Measurements from ENCODE around the gene BDH1. TPM values are rescaled to one million over a fixed set of nuclear protein-coding genes. Genes with fewer than 3 reads are reported as not detected.

Gene BDH1
- total RNA-seq, 1 donor from 2014 or later = 133 TPM

GRCh38 chr3:197460639-197461038 is 95.1 kb downstream of the BDH1 start:
- Mint-ChIP-seq H3K27me3 (peaks cover 3% of the 10 kb centered on the region), H3K9me3 (no peaks in the 10 kb centered on the region), H3K36me3 (ENCODE audit: low read depth) (no peaks in the 10 kb centered on the region), H3K4me3 (no peak overlapping the region), H3K27ac (no peak overlapping the region), H3K4me1 (peaks cover 23% of the 10 kb centered on the region)
- intact Hi-C loops (cut with micrococcal nuclease) = loop anchor here (10.0 kb wide), 1 partner anchor 66 kb away; no protein-coding TSS in a partner anchor
- DNase-seq = no peak

- H3K4me1 Mint-ChIP-seq = peaks cover 24% of the 10 kb centered on the region
- no peaks in the 10 kb centered on the region for H3K9me3 Mint-ChIP-seq
- H3K27me3 Mint-ChIP-seq = peaks cover 9% of the 10 kb centered on the region
- DNase-seq = no peak
- H3K4me3 Mint-ChIP-seq = no peak overlapping the region
- intact Hi-C loops (cut with micrococcal nuclease) = loop anchor here (10.0 kb wide), 1 partner anchor 65 kb away; no protein-coding TSS in a partner anchor
- no peaks in the 10 kb centered on the region for H3K36me3 Mint-ChIP-seq (ENCODE audit: low read depth)
- no peak overlapping the region for H3K27ac Mint-ChIP-seq
These were observed 95.8 kb downstream of the BDH1 start for GRCh38 chr3:197460002-197460401.

Other genes with a start within 250 kb of the BDH1 start
- 38.8 and 41.0 TPM in 2 replicates for gene RUBCN, start 180.9 kb upstream of the BDH1 start, total RNA-seq
- 53.2 and 56.8 TPM in 2 replicates for gene FYTTD1, start 193.9 kb upstream of the BDH1 start, total RNA-seq
- gene LRCH3, start 235.3 kb upstream of the BDH1 start, total RNA-seq = 54.7 and 56.4 TPM in 2 replicates

Data from activated CD4-positive, alpha-beta T cell treated with anti-CD3 and anti-CD28 coated beads, Interleukin-2, amount 10 ng/mL, durations not matched to agents 24 days and 14 days (primary cell).